Astrocyte (in vitro differentiated cells and primary cell): ENCODE data around the gene ZNF443.

ENCODE experiments used
- CTCF ChIP-seq: IDR thresholded peaks from 2 replicates; pipeline ENCODE4 v1.5.1; 2011; ENCODE audit warnings: low read depth, mild to moderate bottlenecking, inconsistent platforms, low read length, moderate library complexity; ENCODE audit not compliant: insufficient read depth
- EZH2 ChIP-seq: IDR thresholded peaks from 2 replicates; pipeline ENCODE4 v1.6.1; 2012; ENCODE audit warnings: mild to moderate bottlenecking, low read length, inconsistent platforms; ENCODE audit not compliant: insufficient read depth

DNA sequence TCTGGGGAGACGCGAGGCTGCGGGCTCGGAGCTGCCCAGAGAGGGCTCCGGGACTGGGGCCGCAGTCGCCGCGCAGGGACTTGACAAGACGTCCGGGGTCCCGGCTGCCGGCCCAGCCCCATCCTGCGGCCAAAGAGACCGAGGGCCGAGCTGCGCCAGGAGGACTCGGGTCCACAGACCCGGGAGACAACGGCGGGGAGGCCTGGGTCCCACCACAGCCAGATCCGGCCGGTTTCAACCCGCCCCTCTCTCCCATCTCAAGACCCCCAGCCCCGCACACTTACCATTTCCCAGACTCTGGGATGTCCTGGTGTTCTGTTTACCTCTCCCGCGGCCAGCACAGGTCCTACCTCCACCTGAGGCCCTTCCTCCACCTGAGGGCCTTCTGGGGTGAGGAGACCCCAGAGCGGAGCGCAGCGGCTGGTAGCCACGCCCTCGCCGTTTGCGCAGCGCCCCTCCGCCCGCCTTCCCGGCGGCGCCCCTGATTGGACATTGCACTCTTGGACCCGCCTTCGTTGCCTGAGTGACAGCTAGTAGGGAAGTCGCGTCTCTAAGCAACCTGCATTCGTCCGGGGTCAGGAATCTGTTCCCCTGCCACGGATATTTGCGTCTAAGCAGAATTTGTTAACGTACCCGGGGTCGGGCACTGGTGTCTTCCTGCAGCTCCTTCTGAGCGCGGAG lies 43.7 kb upstream of the ZNF443 start, which contains the start of gene ZNF709:
- no peak for TF ChIP-seq CTCF
- no peak for TF ChIP-seq EZH2
